NCI-H1092 treated with DMSO at 0.1 percent for 48 hours (cell line): Measurements from ENCODE around the gene EPAS1.

Source experiments
- DNase-seq: peaks from one replicate; lab custom pipeline; 2025; lab: John Stamatoyannopoulos, UW

EPAS1 gene

DNA sequence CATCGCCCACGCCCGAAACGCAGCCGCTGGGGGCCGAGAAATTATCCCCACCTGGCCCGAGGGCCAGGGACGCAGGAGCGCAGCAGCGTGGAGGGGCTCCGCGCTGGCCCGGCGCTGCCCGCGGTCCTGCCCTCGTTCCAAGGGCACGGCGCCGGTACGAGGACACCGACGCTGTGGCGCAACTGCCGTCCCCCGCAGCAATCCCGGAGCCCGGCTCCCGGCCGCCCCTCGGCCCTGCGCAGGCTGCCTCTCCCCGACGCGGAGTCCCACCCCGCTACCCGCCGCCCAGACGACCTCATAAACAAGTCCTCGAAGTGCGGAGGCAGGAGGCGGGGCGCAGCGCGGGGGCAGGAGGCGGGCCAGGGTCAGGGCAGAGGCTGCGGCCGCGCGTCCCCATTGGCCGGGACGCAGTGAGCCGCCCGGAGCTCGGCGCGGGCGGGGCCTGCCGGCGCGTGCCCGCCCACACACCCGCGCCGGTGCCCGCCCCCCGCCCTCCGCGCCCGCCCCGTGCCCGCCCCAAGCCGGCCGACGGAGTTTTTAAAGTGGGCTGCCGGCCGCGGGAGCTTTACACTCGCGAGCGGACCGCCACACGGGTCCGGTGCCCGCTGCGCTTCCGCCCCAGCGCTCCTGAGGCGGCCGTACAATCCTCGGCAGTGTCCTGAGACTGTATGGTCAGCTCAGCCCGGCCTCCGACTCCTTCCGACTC, at the start of gene EPAS1:
EPAS1 (plus strand) TSS at position 568 of the 706 bp plus-strand sequence. CDS start 505 bp downstream, outside the sequence.
- peak; percentile 45 for DNase-seq

DNA sequence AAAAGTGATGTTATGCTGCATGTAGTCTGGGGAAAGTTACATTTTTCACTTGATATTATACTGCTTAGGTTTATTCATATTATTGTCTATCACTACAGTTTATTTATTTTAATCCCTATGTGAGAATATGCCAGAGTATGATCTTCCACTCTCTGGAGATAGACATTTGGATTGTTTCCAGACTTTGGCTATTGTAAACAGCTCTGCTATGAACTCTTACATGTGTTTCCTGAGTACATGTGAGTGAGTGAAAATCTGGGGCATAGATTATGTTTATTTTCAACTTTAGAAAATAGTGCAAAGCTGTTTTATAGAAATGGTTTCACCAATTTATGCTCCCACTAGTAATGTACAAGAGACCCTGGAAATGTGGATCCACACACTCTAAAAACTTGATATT, 49.0 kb upstream of the EPAS1 start:
- DNase-seq, result no peak

DNA sequence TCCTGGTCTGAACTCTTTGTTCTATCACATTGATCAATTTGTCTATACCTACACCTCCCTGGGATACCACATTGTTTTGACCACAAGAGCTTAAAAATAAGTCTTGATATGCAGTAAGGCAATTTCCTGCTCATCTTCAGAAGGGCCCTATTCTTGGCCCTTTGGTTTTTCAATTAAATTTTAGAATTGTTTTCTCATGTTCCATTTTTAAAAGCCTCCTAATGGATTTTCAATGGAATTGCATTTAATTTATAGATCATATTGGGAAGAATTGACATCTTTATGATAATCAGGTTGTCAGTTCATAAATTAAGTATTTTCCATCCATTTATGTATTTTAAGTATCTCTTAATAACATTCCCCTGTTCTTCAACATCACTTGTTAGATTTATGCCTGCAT, 47.6 kb upstream of the EPAS1 start:
- DNase-seq, result no peak

DNA sequence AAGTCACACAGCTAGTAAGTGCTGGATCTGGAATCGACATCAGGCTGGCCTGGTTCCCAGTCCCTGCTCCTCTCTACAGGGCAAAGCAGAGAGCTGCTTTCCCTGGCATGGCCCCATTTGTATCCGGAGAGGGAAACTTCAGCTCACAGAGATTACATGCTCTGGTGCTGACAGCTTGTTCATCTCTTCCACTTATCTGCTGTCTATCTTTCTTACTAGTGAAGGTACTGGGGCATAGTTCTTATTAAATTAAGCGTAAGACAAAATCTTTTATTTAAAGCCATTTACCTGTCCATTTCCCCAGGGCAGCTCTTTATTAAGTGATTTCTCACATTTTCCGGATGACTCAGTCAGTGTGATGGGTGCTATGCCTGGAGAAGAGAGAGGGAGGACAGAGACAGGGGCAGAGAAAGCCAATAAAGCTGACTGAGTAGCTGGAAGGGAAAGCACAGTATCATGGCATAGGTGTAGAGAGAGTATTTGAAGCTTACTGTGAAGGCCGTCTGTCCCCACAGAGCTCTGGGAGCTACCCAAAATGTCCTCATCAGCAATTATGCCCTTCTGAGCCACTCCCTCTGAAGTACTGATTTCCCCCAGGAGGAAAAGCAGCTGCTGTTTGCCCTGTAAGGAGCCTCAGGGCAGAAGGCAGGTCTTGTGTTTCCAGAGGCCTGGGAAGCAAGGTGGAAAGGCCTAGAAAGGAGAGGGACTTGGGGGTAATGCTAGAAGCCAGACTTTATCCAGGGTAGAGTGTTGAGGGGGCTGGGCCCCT, 44.1 kb upstream of the EPAS1 start:
- DNase-seq, result no peak

DNA sequence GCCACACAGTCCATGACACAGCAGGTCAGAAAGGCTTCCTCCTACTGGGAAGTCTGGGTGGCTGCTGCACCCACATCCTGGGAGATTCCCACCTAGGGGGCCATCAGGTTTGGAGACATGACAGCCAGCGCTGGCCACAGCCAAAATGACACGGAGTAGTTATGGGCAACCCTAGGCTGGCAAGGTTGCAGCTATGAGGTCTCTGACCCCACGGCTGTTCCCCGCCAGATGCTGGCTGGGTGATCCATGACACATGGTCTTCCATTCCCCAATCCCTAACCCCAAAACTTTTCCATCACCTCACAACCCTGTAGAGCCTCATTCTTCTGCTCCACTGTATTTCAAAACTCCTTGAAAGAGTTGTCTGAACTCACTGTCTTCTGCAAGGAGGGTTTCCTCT, 42.7 kb upstream of the EPAS1 start:
- DNase-seq, result no peak

DNA sequence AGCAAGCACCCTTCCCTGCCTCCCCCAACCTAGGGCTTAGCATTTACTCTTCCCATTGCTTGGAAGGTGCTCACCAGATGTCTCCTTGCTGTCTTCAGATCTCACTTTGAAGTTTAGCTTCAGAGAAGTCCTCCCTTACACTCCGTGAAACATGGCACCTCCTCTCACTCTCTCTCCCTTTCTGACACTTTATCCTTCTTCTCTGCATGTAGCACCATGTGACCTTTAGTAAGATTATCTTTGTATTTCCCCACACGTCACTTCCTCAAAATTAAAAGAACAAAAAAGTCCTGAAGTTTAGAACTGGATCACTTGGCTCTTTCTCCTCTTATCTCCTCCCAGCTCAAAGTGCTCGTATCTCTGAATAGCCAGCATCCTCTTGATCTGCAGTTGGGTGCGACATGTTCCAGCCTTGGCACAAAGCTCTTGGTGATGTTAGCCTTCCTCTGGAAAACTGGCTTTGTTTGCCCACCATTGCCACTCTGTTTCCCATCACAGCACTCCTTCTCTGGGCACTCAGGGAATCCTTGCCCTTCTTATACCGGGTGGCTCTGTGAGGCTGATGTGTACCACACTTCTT, 40.6 kb upstream of the EPAS1 start:
- DNase-seq, result peak; percentile 18

DNA sequence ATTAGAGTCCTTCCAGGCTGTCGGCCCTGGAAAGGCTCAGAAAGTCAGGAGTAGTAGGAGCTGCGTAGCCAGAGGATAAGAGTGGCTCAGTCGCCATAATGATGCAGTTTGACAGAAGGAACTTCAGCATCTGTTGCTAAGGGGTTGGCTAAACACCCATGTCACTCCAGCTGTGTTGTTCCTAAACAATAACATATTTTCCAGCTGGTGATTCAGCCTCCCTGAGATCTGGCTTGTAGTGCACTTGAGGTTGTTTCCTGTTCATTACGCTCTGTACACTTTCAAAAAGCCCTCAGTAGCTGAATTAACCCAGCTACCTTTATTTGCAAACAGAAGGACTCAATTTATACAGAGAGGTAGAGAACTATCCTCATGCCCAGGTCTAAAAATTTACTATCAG, 39.7 kb upstream of the EPAS1 start:
- peak; percentile 88 for DNase-seq

DNA sequence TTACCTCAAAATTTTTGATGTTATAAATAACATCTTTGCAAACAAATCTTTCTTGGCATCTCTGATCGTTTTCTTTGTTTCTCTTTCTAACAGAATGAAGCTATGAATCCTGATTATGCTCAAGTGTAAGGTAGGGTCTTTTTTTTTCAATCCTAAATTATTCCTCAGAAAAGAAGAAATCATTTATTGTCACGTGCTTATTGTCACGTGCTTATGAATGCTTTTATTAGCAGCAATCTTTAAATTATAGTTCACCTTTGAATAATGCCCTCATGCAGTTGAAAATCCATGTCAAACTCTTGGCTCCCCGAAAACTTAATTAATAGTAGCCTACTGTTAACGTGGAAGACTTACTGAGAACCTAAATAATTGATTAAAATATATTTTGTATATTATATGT, 39.2 kb upstream of the EPAS1 start:
- no peak for DNase-seq

DNA sequence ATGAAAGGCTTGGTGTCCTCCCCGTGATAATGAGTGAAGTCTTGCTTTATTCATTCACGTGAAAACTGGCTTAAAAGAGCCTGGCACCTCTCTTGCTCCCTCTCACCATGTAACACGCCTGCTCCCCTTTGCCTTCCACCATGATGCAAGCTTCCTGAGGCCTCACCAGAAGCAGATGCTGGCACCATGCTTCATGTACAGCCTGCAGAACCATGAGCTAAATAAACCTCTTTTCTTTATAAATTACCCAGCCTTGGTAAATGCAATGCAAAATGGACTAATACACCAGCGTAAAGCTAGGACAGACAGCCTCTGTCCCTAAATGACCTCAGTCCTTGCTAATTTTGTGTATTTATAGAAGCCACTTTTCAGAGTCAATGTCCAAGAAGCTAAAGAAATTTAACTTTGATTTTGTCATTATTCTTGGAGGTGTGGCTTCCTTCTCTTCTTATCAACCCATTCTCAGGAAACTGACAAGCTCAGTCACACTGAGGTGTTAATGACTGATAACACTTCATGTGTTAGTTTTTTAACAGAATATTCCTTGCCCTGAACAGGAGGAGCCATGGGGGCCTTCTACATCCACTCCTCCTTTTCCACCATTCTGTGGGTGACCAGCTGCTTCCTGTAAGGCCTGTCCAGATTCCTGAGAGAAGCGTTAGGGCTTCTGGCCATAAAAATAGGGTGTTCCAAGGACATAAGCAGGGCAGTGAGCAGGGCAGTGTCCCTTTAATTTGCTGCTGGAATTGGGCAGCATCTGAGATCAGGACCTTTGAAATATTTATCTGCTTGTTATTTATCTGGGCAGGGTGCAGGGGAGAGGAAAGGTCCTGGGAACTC, 38.0 kb upstream of the EPAS1 start:
- no peak for DNase-seq

DNA sequence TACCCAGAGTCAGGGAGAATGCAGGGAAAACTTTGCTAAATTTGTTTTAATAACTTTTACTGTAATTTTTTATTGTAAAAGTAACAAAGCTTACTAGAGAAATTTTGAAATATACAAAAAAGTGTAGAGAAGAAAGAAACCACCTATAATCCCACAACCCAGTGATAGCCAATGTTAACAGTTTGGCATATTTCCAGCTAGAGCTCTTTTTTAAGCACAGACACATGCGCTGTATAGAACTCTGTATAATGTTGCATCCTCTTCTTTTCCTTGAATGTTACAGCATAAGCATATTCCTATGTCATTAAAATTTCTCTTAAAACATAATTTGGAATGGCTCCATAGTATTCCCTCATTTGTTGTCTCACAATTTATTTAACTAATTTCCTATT, 37.4 kb upstream of the EPAS1 start:
- DNase-seq, result no peak

DNA sequence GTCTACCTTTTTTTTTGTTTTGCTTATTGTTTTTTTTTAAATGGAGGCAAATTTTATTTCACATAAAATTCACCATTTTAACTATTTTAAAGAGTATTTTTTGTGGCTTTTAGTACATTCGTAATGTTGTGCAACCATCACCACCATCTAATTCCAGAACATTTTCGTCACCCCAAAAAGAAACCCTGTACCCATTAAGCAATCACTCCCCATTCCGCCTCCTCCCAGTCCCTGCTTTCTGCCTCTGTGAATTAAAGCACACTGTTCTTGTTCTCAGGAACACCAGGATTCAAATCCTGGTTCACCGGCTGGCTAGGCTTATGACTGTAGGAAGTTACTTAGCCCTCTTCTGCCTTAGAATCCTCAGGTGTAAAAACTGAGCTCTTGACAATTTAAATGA, 36.9 kb upstream of the EPAS1 start:
- no peak for DNase-seq

DNA sequence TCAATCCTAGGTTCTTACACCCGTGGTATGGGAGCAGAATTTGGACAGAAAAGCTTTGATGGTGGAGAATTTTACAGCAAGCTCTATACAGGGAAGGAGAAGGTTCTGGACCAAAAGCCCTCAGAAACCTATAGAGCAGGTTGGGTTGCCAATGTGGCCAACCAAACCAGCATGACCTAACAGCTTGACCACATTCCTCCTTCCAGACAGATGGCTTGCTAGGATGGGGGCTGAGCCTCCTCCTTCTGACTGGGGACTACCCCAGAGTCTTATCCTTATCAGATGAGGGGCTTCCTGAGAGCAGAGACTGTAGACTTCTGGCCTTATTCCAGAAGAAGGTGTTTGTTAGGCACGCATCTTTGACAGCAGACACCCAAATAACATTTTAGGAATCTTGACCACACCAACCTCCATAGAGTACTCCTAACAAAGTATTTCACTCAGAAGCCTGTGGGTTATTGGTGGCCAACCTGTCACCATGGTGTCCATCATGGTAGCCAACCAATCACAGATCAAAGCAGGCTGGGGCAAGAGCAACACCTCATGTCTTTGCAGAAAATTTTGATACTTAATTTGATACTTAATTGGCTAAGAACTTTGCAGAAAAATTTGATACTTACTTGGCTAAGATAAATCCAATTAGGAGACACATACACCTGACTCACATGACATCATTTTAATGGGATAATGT, 34.8 kb upstream of the EPAS1 start:
- no peak for DNase-seq

DNA sequence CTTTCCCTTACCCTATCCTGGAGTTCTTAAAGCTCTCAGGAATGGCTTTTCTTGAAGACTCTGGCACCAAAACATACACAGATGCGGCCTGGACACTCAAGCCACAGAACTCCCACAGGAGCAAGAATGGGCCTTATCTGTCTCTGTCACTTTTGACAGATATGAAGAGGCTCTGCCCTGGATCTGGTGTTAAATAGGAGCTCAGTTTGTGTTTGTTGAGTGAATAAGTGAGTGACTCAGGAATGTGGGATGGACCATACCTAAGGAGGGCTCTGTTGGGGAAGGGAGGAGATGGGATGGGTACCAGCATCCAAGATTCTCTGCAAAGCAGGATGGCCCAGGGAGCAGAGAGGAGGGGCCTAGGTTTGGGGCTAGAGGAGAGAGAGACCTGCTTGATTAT, 33.9 kb upstream of the EPAS1 start:
- DNase-seq, result no peak

DNA sequence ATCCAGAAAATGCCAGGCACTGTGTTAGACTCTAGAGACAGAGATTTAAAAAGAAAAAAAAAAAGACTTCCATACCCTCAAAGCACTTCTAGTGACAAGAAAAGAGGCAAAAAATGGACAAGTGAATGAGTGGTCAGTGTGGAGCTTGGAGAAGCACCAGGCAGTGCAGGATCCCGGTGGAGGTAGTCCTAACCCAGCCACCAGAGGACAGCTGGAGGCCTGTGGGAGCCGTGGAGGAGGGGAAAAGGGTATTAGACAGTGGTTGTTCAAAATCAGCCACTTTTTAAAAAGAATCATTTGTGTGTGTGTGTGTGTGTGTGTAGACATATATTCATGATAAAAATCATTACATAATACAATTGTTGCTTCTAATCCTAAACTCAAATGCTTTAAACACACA, 32.8 kb upstream of the EPAS1 start:
- DNase-seq, result no peak

DNA sequence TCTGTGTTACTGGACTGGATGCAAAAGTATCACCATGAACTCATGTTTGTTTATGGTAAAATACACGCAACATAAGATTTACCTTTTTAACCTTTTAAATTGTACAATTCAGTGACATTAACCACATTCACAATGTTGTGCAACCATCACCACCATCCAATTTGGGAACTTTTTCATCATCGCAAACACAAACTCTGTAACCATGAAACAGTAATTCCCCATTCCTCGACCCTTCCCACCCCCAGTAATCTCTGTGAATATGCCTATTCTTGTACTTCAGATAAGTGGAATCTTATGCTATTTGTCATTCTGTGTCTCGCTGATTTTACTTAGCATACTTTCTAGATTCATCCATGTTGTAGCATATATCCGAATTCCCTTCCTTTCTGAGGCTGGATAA, 31.1 kb upstream of the EPAS1 start:
- DNase-seq, result no peak

DNA sequence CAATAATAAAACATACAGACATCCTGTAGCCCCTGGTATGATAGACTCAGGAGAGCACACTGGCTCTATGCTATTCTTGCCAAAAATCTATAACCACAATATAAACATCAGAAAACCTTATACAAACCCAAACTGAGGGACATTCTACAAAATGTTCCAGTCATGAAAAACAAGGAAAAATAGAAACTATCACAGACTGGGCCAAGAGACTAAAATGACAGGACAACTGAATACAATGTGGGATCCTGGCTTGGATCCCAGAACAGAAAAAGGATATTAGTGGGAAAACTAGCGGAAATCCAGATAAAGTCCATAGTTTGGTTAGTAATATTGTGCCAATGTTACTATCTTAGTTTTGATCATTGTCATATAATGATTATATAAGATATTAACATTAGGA, 29.6 kb upstream of the EPAS1 start:
- no peak for DNase-seq

DNA sequence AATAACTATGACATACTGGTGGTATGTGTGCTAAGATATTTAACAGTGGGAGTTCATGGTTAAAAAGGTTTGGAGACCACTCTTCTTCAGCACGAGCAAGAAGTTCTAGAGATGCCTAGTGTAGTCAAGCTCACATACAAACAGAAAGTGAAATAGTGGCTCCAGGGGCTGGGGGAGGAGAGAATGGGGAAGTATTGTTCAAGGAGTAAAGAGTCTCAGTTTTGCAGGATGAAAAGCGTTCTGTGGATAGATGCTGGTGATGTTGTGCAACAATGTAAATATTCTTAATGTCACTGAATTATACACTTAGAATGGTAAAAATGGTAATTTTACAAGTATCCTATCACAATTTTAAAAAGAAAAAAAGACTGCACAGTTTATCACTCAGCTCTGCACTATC, 29.0 kb upstream of the EPAS1 start:
- no peak for DNase-seq

DNA sequence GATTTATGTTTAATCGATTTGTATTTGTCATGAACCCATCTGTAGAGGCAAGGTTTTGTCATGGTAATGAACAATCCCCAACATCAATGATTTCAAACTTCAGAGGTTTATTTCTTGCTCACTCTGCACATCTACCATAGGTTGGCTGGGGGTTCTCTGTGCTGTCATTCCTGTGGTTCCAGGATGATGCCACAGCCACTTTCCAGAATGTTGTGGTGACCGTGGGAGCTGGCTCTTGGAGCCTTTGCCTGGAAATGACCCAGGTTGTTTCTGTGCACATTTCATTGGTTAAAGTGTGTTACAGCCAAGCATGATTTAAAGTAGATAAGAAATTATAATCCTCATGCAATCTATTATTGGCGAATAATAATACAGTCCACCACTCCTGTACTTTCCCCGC, 28.2 kb upstream of the EPAS1 start:
- no peak for DNase-seq

DNA sequence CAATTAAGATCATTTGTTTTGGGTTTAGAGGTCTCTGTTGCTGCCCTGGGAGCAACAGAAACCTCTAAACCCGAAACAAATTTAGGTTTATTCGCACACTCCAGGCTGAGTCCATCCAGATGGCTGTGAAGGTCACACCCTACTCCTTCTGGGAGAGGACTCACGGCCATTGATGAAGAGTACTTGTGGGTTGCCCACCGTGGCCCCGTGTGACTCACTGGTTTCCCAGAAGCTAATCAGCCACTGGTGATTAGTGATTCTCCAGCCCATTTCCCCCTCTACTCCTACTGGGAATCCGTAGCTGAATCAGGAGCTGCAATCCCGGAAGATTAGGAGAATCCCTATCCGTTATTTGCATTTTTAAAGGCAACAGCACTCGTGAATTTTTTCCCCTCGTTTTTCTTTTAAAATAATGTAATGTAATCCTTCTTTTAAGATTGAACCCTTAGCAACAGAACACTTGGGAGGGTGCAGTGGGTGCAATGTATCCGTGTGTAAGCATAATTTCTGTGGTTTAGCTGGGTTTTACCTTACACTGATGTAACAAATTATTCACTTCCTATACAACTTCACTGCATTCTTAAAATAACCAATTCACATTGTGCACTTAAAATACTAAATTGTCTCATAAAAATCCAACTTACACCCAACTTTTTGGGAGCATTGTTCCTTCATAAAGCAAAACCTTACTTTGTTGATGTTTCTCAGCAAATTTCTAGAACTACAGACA, 27.5 kb upstream of the EPAS1 start:
- DNase-seq, result no peak

DNA sequence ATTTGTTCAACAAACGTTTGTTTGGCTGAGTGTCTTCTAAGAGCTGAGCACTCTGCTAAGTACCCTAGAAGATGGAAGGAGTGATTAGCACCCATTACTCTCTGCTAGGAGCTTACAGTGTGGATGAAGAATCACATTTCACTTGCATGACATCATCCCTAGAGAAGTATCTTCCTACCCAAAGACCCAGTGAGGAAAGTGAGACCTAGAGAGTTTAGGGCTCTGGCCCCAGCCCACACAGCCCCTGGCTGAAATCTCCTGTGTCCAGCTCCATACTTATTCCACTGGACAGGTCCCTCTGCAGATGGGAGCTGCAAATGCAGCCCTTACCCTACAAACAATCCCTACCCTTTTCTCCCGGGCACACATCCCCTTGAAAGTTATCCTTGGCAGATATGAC, 26.8 kb upstream of the EPAS1 start:
- DNase-seq, result no peak

DNA sequence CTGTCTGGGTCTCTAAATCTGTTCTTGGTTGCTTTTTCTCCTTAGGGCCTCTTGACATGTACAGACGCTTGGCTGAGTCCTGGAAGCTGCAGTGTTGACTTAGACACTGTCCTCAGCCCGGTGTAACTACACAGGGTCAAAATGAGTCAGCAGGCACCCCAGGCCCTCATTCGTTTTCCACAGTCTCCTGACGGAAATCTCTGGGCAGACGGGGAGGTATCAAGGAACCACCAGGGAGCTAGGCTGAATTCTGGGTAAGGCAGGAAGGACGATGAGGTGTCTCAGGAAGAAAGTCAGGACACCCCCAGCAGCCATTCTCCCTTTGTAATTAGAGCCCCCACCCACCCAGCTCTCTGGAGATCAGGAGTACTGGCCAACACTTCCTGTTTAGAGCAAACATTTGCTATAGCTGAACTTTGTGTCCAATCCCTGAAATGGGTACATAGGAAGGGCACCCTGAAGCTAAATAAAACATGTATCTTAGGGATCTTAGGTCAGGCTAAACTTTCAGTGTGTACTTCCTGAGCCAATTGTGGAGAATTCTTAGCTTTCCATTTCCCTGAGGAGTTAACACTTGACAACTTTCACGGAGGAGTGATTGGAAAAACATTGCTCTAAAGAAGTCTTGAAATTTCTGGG, 23.9 kb upstream of the EPAS1 start:
- no peak for DNase-seq
